DOHH2 (cell line): ENCODE results near the gene GARIN5B.

ENCODE experiments used
- EZH2phosphoT487 ChIP-seq: fragments of 200-600 bp; sonication (generic); IDR thresholded peaks from 2 replicates; pipeline ENCODE4 v1.6.1; 2017; ENCODE audit warnings: borderline replicate concordance, mild to moderate bottlenecking, antibody characterized with exemption, low read length, moderate library complexity, mixed read lengths
- TF ChIP-seq, protein P1 (sequence below): fragments of 200-600 bp; sonication (generic); IDR thresholded peaks from one replicate; pipeline ENCODE4 v1.5.1; 2014; ENCODE audit warnings: antibody characterized with exemption, mild to moderate bottlenecking, low read depth, low read length; ENCODE audit not compliant: poor library complexity, severe bottlenecking

DNA sequence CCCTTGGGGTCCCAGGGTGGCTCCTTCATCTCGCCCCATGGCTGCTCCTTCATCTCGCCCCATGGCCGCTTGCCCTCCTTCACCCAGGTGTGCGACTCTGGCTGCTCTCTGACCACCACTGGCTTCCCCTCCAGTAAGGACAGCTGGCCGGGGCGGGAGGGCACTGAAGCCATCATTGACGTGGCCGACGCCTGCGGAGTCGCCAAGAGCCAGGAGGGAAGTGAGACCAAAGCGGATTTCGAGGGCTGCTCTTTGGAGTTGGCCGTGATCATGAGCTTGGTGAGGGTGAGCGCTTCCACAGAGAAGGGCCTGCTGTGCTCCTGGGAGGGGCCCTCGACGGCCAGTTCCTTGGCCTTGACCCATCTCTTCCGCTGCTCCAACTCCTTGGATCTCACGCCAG lies 4.6 kb downstream of the GARIN5B start:
- TF ChIP-seq, protein P1, sequence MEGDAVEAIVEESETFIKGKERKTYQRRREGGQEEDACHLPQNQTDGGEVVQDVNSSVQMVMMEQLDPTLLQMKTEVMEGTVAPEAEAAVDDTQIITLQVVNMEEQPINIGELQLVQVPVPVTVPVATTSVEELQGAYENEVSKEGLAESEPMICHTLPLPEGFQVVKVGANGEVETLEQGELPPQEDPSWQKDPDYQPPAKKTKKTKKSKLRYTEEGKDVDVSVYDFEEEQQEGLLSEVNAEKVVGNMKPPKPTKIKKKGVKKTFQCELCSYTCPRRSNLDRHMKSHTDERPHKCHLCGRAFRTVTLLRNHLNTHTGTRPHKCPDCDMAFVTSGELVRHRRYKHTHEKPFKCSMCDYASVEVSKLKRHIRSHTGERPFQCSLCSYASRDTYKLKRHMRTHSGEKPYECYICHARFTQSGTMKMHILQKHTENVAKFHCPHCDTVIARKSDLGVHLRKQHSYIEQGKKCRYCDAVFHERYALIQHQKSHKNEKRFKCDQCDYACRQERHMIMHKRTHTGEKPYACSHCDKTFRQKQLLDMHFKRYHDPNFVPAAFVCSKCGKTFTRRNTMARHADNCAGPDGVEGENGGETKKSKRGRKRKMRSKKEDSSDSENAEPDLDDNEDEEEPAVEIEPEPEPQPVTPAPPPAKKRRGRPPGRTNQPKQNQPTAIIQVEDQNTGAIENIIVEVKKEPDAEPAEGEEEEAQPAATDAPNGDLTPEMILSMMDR, result no peak
- no peak for TF ChIP-seq EZH2phosphoT487
